HEK293 (cell line): Measurements from ENCODE around the gene ITPR2.
"Not testable (repeated sequence)": the region's sequence is repeated elsewhere in the genome, so short reads cannot be mapped to it uniquely, and the experiment has no call there.

ENCODE experiments used
- CTCF ChIA-PET: fragments of 350-600 bp; formaldehyde crosslinking; extraction: SDS; loops from one replicate; lab custom pipeline; 2021; ENCODE audit warnings: antibody characterized with exemption; lab: Yijun Ruan, JAX
- POLR2A ChIA-PET: fragments of 300-600 bp; formaldehyde crosslinking; extraction: SDS; loops from one replicate; lab custom pipeline; 2020; ENCODE audit warnings: antibody characterized with exemption, inconsistent platforms; lab: Yijun Ruan, JAX
- H3K27ac ChIP-seq: fragments of 200-500 bp; sonication (Bioruptor generic); 2 replicates; pipeline ENCODE4 v1.5.1; 2014; ENCODE audit warnings: low read depth, low read length, control low read depth, inconsistent platforms; ENCODE audit errors: extremely low read depth
- H3K36me3 ChIP-seq, 2 experiments: fragments of 200-500 bp in 1 of 2; sonication (Bioruptor generic) in 1 of 2; 1 replicate in 1 of 2; 2 replicates in 1 of 2; pipeline ENCODE4 v1.5.1; 2014 to 2017; ENCODE audit warnings: inconsistent platforms in 2 of 2, low read length in 2 of 2; ENCODE audit not compliant: control insufficient read depth in 2 of 2, insufficient read depth in 1 of 2
- H3K4me1 ChIP-seq: fragments of 200-500 bp; sonication (Bioruptor generic); 2 replicates; pipeline ENCODE4 v1.5.1; 2014; ENCODE audit warnings: mild to moderate bottlenecking, low read length, inconsistent platforms; ENCODE audit not compliant: control insufficient read depth, insufficient read depth
- H3K4me3 ChIP-seq: 2 replicates; pipeline ENCODE4 v1.5.1; 2011; ENCODE audit warnings: low read depth, mild to moderate bottlenecking, control low read depth, low read length, moderate library complexity
- H3K9me3 ChIP-seq: fragments of 200-500 bp; sonication (Bioruptor generic); 2 replicates; pipeline ENCODE4 v1.5.1; 2014; ENCODE audit warnings: low read depth, low read length, inconsistent platforms; ENCODE audit not compliant: control insufficient read depth, insufficient read depth
- GLI2 ChIP-seq: fragments of 450-650 bp; formaldehyde crosslinking; IDR thresholded peaks from 2 replicates; pipeline ENCODE4; 2017; ENCODE audit warnings: missing biosample characterization, missing genetic modification characterization, low read depth, borderline replicate concordance
- HOXC10 ChIP-seq: sonication (generic); formaldehyde crosslinking; IDR thresholded peaks from 2 replicates; pipeline ENCODE4 v1.8.1; 2023; ENCODE audit warnings: mild to moderate bottlenecking, missing genetic modification reagents
- HOXD13 ChIP-seq: sonication (generic); formaldehyde crosslinking; IDR thresholded peaks from 2 replicates; pipeline ENCODE4 v1.8.0; 2022; ENCODE audit warnings: missing genetic modification reagents, borderline replicate concordance
- IKZF3 ChIP-seq: fragments of 450-650 bp; IDR thresholded peaks from 2 replicates; pipeline ENCODE4 v1.5.0; 2018; ENCODE audit warnings: missing biosample characterization, mild to moderate bottlenecking, missing genetic modification characterization, moderate library complexity
- KLF9 ChIP-seq: fragments of 450-650 bp; formaldehyde crosslinking; IDR thresholded peaks from 2 replicates; pipeline ENCODE4 v1.5.1; 2016; ENCODE audit warnings: missing biosample characterization, missing genetic modification characterization, low read depth
- SCRT2 ChIP-seq: fragments of 450-650 bp; formaldehyde crosslinking; IDR thresholded peaks from 2 replicates; pipeline ENCODE4 v1.5.1; 2016; ENCODE audit warnings: missing biosample characterization, missing genetic modification characterization
- ZBTB17 ChIP-seq: fragments of 450-650 bp; formaldehyde crosslinking; IDR thresholded peaks from 2 replicates; pipeline ENCODE4 v1.5.1; 2016; ENCODE audit warnings: missing biosample characterization, missing genetic modification characterization
- ZNF114 ChIP-seq: fragments of 450-650 bp; formaldehyde crosslinking; IDR thresholded peaks from 2 replicates; pipeline ENCODE4 v1.5.0; 2017; ENCODE audit warnings: missing biosample characterization, missing genetic modification characterization
- ZNF16 ChIP-seq: fragments of 450-650 bp; formaldehyde crosslinking; IDR thresholded peaks from 2 replicates; pipeline ENCODE4 v1.5.1; 2016; ENCODE audit warnings: low read depth, missing biosample characterization, missing genetic modification characterization
- ZNF169 ChIP-seq: fragments of 450-650 bp; formaldehyde crosslinking; IDR thresholded peaks from 2 replicates; pipeline ENCODE4 v1.5.1; 2016; ENCODE audit warnings: missing biosample characterization, missing genetic modification characterization
- ZNF184 ChIP-seq: fragments of 450-650 bp; IDR thresholded peaks from 2 replicates; pipeline ENCODE4 v1.5.1; 2018; ENCODE audit warnings: missing biosample characterization, mild to moderate bottlenecking, missing genetic modification characterization
- ZNF292 ChIP-seq: fragments of 450-650 bp; formaldehyde crosslinking; IDR thresholded peaks from 2 replicates; pipeline ENCODE4 v1.5.1; 2016; ENCODE audit warnings: low read depth, missing biosample characterization, missing genetic modification characterization, borderline replicate concordance
- ZNF311 ChIP-seq: fragments of 450-650 bp; formaldehyde crosslinking; IDR thresholded peaks from 2 replicates; pipeline ENCODE4 v1.5.1; 2017; ENCODE audit warnings: missing biosample characterization, missing genetic modification characterization, borderline replicate concordance
- ZNF398 ChIP-seq: fragments of 450-650 bp; formaldehyde crosslinking; IDR thresholded peaks from 2 replicates; pipeline ENCODE4 v1.5.1; 2017; ENCODE audit warnings: missing biosample characterization, missing genetic modification characterization
- ZNF416 ChIP-seq: fragments of 450-650 bp; formaldehyde crosslinking; IDR thresholded peaks from 2 replicates; pipeline ENCODE4 v1.5.1; 2016; ENCODE audit warnings: missing biosample characterization, missing genetic modification characterization
- ZNF529 ChIP-seq: fragments of 450-650 bp; formaldehyde crosslinking; IDR thresholded peaks from 2 replicates; pipeline ENCODE4 v1.5.1; 2017; ENCODE audit warnings: missing genetic modification characterization, missing biosample characterization; ENCODE audit not compliant: insufficient replicate concordance
- ZNF549 ChIP-seq: fragments of 450-650 bp; IDR thresholded peaks from 2 replicates; pipeline ENCODE4 v1.5.1; 2018; ENCODE audit warnings: missing biosample characterization, missing genetic modification characterization, mild to moderate bottlenecking, inconsistent platforms, moderate library complexity
- ZNF645 ChIP-seq: fragments of 450-650 bp; formaldehyde crosslinking; IDR thresholded peaks from 2 replicates; pipeline ENCODE4; 2016; ENCODE audit warnings: missing biosample characterization, missing genetic modification characterization
- ZNF654 ChIP-seq: fragments of 450-650 bp; formaldehyde crosslinking; IDR thresholded peaks from 2 replicates; pipeline ENCODE4 v1.5.1; 2016; ENCODE audit warnings: low read depth, missing biosample characterization, missing genetic modification characterization
- ZNF704 ChIP-seq: fragments of 450-650 bp; formaldehyde crosslinking; IDR thresholded peaks from 2 replicates; pipeline ENCODE4 v1.5.1; 2016; ENCODE audit warnings: missing biosample characterization, missing genetic modification characterization
- ZNF830 ChIP-seq: fragments of 450-650 bp; IDR thresholded peaks from 2 replicates; pipeline ENCODE4 v1.5.0; 2018; ENCODE audit warnings: missing biosample characterization, missing genetic modification characterization, low read depth, mild to moderate bottlenecking, moderate library complexity
- ZSCAN16 ChIP-seq: fragments of 450-650 bp; formaldehyde crosslinking; IDR thresholded peaks from 2 replicates; pipeline ENCODE4 v1.5.1; 2016; ENCODE audit warnings: missing biosample characterization, missing genetic modification characterization
- ZSCAN5A ChIP-seq: fragments of 450-650 bp; formaldehyde crosslinking; IDR thresholded peaks from 2 replicates; pipeline ENCODE4 v1.5.1; 2016; ENCODE audit warnings: missing biosample characterization, missing genetic modification characterization
- ZXDB ChIP-seq: fragments of 450-650 bp; formaldehyde crosslinking; IDR thresholded peaks from 2 replicates; pipeline ENCODE4 v1.5.1; 2016; ENCODE audit warnings: missing biosample characterization, missing genetic modification characterization

ITPR2 gene

GRCh38 chr12:26520109-26520508 lies 312.9 kb downstream of the ITPR2 start:
- Histone ChIP-seq H3K9me3 (no peaks in the 10 kb centered on the region; the same call in 1 of the 2 replicates), H3K27ac (no peak overlapping the region)
- TF ChIP-seq ZNF830 = no peak
- no peak for TF ChIP-seq ZXDB
- no peak for TF ChIP-seq ZNF16 (tag by site-specific recombination)
- no peak for TF ChIP-seq ZNF704 (tag by site-specific recombination)
- TF ChIP-seq ZNF184 = no peak
- TF ChIP-seq KLF9 (tag by site-specific recombination) = no peak
- no peak for TF ChIP-seq SCRT2
- TF ChIP-seq ZBTB17 (tag by site-specific recombination) = no peak
- TF ChIP-seq ZNF311 (tag by site-specific recombination) = no peak
- TF ChIP-seq ZSCAN5A (tag by site-specific recombination) = no peak
- no peak for TF ChIP-seq ZNF645 (tag by site-specific recombination)
- TF ChIP-seq HOXD13 (CRISPR knock-in tag) = no peak
- TF ChIP-seq ZSCAN16 (tag by site-specific recombination) = no peak
- TF ChIP-seq IKZF3 (tag by site-specific recombination) = no peak
- TF ChIP-seq ZNF292 = no peak
- TF ChIP-seq GLI2 (tag by site-specific recombination) = no peak
- TF ChIP-seq ZNF529 = no peak
- TF ChIP-seq ZNF654 = no peak
- TF ChIP-seq, all 188 proteins: peak for 0
- H3K4me3 ChIP-seq = no peak overlapping the region
- POLR2A ChIA-PET = no interaction called here
- H3K36me3 ChIP-seq = no peaks in the 10 kb centered on the region
- no peaks in the 10 kb centered on the region for H3K4me1 ChIP-seq
- CTCF ChIA-PET = interaction anchor here (0.6 kb wide), 1 partner anchor 1462 kb away, joined by 4 read pairs; no protein-coding TSS in a partner anchor

GRCh38 chr12:26519462-26519861 lies 313.5 kb downstream of the ITPR2 start:
- CTCF ChIA-PET = no interaction called here

GRCh38 chr12:26517320-26517719 lies 315.7 kb downstream of the ITPR2 start:
- H3K4me3 ChIP-seq, H3K4me1 ChIP-seq, POLR2A ChIA-PET, H3K27ac ChIP-seq, CTCF ChIA-PET, H3K36me3 ChIP-seq, H3K9me3 ChIP-seq: not testable (repeated sequence)

More at GRCh38 chr12:26519462-26519861, 313.5 kb downstream of the ITPR2 start:
- H3K4me3 ChIP-seq = no peak overlapping the region
- no peak overlapping the region for H3K27ac ChIP-seq
- H3K4me1 ChIP-seq = no peaks in the 10 kb centered on the region
- no peak for TF ChIP-seq HOXC10 (CRISPR knock-in tag)
- TF ChIP-seq ZNF114 (tag by site-specific recombination) = no peak
- no peak for TF ChIP-seq ZNF416 (tag by site-specific recombination)
- no peak for TF ChIP-seq ZNF398 (tag by site-specific recombination)
- no peak for TF ChIP-seq ZNF549 (tag by site-specific recombination)
- no peak for TF ChIP-seq ZNF169 (tag by site-specific recombination)
- POLR2A ChIA-PET = no interaction called here
- H3K9me3 ChIP-seq = no peaks in the 10 kb centered on the region
- no peaks in the 10 kb centered on the region for H3K36me3 ChIP-seq
